Liver (tissue), 9 donors: ENCODE results near the gene LARGE1. TPM values are rescaled to one million over a fixed set of nuclear protein-coding genes. Genes with fewer than 3 reads are reported as not detected.
"Not testable (repeated sequence)": the region's sequence is repeated elsewhere in the genome, so short reads cannot be mapped to it uniquely, and the experiment has no call there.

Experiments
- DNase-seq: peaks from one replicate; pipeline ENCODE4 v3.0.0-alpha.2; 2017; ENCODE audit warnings: low spot score
- H3K27ac ChIP-seq, 2 donors: one replicate each; pipeline ENCODE4 v1.7.0; 2013; ENCODE audit warnings: inconsistent platforms in 2 of 2, low read length in 2 of 2, control low read depth in 1 of 2, low read depth in 1 of 2, mild to moderate bottlenecking in 1 of 2
- H3K27me3 ChIP-seq, 4 donors: one replicate each; pipeline versions ENCODE4 v1.6.1 to v1.7.0; 2013; ENCODE audit warnings: low read length in 3 of 4, inconsistent platforms in 1 of 4, mild to moderate bottlenecking in 1 of 4, moderate library complexity in 1 of 4; ENCODE audit not compliant: control insufficient read depth in 4 of 4, insufficient read depth in 4 of 4
- H3K36me3 ChIP-seq, 4 donors: one replicate each; pipeline versions ENCODE4 v1.6.1 to v1.7.0; 2013; ENCODE audit warnings: low read length in 3 of 4, mild to moderate bottlenecking in 3 of 4, low read depth in 1 of 4, moderate library complexity in 1 of 4; ENCODE audit not compliant: control insufficient read depth in 4 of 4, insufficient read depth in 3 of 4
- H3K4me1 ChIP-seq, 4 donors: one replicate each; pipeline versions ENCODE4 v1.6.1 to v1.7.0; 2013; ENCODE audit warnings: low read length in 3 of 4, mild to moderate bottlenecking in 3 of 4, moderate library complexity in 1 of 4; ENCODE audit not compliant: control insufficient read depth in 4 of 4, insufficient read depth in 4 of 4
- H3K4me3 ChIP-seq, 3 donors: one replicate each; pipeline versions ENCODE4 v1.6.1 to v1.7.0; 2013; ENCODE audit warnings: low read length in 3 of 3, control low read depth in 1 of 3, low read depth in 1 of 3, mild to moderate bottlenecking in 1 of 3
- H3K9ac ChIP-seq, 2 donors: one replicate each; pipeline ENCODE4 v1.7.0; 2013; ENCODE audit warnings: low read length in 2 of 2, mild to moderate bottlenecking in 2 of 2, moderate library complexity in 2 of 2, control low read depth in 1 of 2, low read depth in 1 of 2
- H3K9me3 ChIP-seq, 4 donors: one replicate each; pipeline versions ENCODE4 v1.6.1 to v1.7.0; 2013; ENCODE audit warnings: low read length in 3 of 4; ENCODE audit not compliant: control insufficient read depth in 4 of 4
- CTCF ChIP-seq: fragments of 150-350 bp; IDR thresholded peaks from 2 replicates; pipeline ENCODE4 v1.5.1; 2017; ENCODE audit warnings: improper control_type of control experiment, low read depth, low read length; ENCODE audit not compliant: missing input control
- EGR1 ChIP-seq, 2 donors: IDR thresholded peaks; 2 replicates each; pipeline ENCODE4 v1.6.1; 2016 to 2018; ENCODE audit warnings: antibody characterized with exemption in 2 of 2, low read depth in 2 of 2
- FOXA1 ChIP-seq: IDR thresholded peaks from 2 replicates; pipeline ENCODE4 v1.6.1; 2016; ENCODE audit warnings: antibody characterized with exemption
- FOXA2 ChIP-seq: IDR thresholded peaks from 2 replicates; pipeline ENCODE4 v1.6.1; 2016; ENCODE audit warnings: antibody characterized with exemption
- GABPA ChIP-seq, 2 donors: IDR thresholded peaks in 1 of 2; conservative IDR thresholded peaks in 1 of 2; 2 replicates each; pipeline ENCODE4 v1.6.1; 2016; ENCODE audit warnings: antibody characterized with exemption in 2 of 2, mild to moderate bottlenecking in 1 of 2, moderate library complexity in 1 of 2
- JUND ChIP-seq, 2 donors: IDR thresholded peaks; 2 replicates each; pipeline ENCODE4 v1.6.1; 2016; ENCODE audit warnings: antibody characterized with exemption in 2 of 2
- MAX ChIP-seq: IDR thresholded peaks from 2 replicates; pipeline ENCODE4 v1.6.1; 2016; ENCODE audit warnings: antibody characterized with exemption
- RAD21 ChIP-seq, 2 donors: IDR thresholded peaks; 2 replicates each; pipeline ENCODE4 v1.6.1; 2016; ENCODE audit warnings: antibody characterized with exemption in 2 of 2, mild to moderate bottlenecking in 2 of 2
- RXRA ChIP-seq, 2 donors: IDR thresholded peaks; 2 replicates each; pipeline ENCODE4 v1.6.1; 2017 to 2018; ENCODE audit warnings: antibody characterized with exemption in 2 of 2, mild to moderate bottlenecking in 1 of 2
- SP1 ChIP-seq: IDR thresholded peaks from 2 replicates; pipeline ENCODE4 v1.6.1; 2018; ENCODE audit warnings: antibody characterized with exemption, mild to moderate bottlenecking
- YY1 ChIP-seq: IDR thresholded peaks from 2 replicates; pipeline ENCODE4 v1.6.1; 2016; ENCODE audit warnings: antibody characterized with exemption, mild to moderate bottlenecking
- WGBS: extraction: QIAGEN DNeasy Blood & Tissue Kit; methylation state at CpG from one replicate; pipeline ENCODE4 v1.1.7; 2013; 5-methylcytosine and 5-hydroxymethylcytosine counted together
- polyA plus RNA-seq, 2 donors: library from polyadenylated mRNA; stranded (reverse) in 1 of 2; unstranded in 1 of 2; fragments of 200-250 nt in 1 of 2; fragments of >200 nt in 1 of 2; fragmentation: Nextera tagmentation in 1 of 2; extraction: Ambion mirVana in 1 of 2; gene quantifications; one replicate each; pipeline versions ENCODE4 v1.2.1 to v1.2.3, GENCODE V29; 2013 to 2015
- total RNA-seq, 2 donors: library from RNA; depleted of rRNA; stranded (reverse); fragments of >200 nt; gene quantifications; one replicate each; pipeline ENCODE4 v1.2.3, GENCODE V29; 2014
- TF ChIP-seq, protein P1 (sequence below): IDR thresholded peaks from 2 replicates; pipeline ENCODE4 v1.6.1; 2016; ENCODE audit warnings: antibody characterized with exemption
- TF ChIP-seq, protein P2 (sequence below): IDR thresholded peaks from 2 replicates; pipeline ENCODE4 v1.6.1; 2016; ENCODE audit warnings: antibody characterized with exemption, mild to moderate bottlenecking
- donor health status: healthy.
- donor health status: healthy.
- donor health status: healthy.
- donor health status: healthy.
- donor health status: healthy.

LARGE1 gene
- total and polyA plus RNA-seq, 4 donors = 2.3 to 14.1 (median 5.7) TPM

DNA sequence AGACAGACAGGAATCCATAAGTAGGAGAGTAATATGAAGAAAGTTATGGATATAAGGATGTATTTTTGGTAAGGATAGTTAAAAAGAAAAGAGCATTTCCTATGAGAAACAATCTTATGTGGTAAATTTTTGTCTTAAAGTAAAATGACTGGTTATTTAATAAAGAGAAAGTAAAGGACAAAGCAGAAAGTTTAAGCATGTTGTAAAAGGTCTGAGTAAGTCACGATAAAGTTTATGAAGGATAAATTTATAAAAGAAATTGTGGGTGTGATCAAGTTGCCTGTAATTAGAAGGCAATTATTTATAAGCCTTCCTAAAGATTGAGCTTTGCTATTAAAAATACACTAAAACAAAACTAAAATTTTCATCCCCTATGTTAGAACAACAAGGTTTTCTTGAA, 547.4 kb downstream of the LARGE1 start:
- Histone ChIP-seq H3K9ac (no peak overlapping the region), H3K4me1 (no peaks in the 10 kb centered on the region), H3K4me3 (no peak overlapping the region), H3K9me3 (no peaks in the 10 kb centered on the region), H3K36me3 (no peaks in the 10 kb centered on the region), H3K27ac (no peak overlapping the region), H3K27me3 (no peaks in the 10 kb centered on the region)
- TF ChIP-seq RXRA (IDR thresholded peaks at IDR 0.05) (no peak), EGR1 (IDR thresholded peaks at IDR 0.05; ENCODE audit: low read depth in 2 of 2) (no peak), JUND (IDR thresholded peaks at IDR 0.05) (no peak), MAX (no peak), FOXA1 (no peak), CTCF (no peak), YY1 (no peak)
- DNase-seq = no peak
- 97% methylated on average over 1 of the region's 1 CpG for WGBS

GRCh38 chr22:33363256-33363655, 557.0 kb downstream of the LARGE1 start:
- WGBS = 96% methylated on average over 5 of the region's 5 CpGs
- not testable (repeated sequence) for H3K27ac ChIP-seq, H3K4me1 ChIP-seq, H3K9ac ChIP-seq, DNase-seq, H3K4me3 ChIP-seq, H3K9me3 ChIP-seq, H3K27me3 ChIP-seq, H3K36me3 ChIP-seq

DNA sequence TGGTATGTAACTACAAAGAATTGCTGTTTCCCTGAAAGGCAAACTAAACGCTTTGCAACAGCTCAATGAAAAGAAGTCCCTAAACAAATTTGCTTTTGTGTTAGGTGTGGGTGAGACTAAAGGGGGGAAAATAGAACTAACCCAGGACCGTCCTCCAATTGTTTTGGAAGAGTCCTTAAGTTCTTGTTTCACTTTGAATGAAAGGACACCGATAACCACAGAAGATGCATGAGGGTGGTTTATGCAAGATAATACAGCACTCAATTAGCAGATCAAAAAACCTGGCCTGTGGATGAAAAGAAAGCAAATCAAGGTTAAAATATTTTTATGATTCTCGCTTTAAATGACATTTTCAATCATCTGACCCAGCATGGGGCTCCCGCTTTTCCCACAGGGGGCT, 557.6 kb downstream of the LARGE1 start:
- no peak for DNase-seq
- H3K27me3 ChIP-seq = no peaks in the 10 kb centered on the region
- no peak overlapping the region for H3K4me3 ChIP-seq
- no peak overlapping the region for H3K9ac ChIP-seq
- TF ChIP-seq FOXA2 (no peak), GABPA (IDR thresholded peaks at IDR 0.05 in 1 of 2, conservative IDR thresholded peaks at IDR 0.05 in 1 of 2) (no peak), SP1 (no peak), EGR1 (IDR thresholded peaks at IDR 0.05; ENCODE audit: low read depth in 2 of 2) (no peak), FOXA1 (no peak), RAD21 (IDR thresholded peaks at IDR 0.05) (no peak), YY1 (no peak), CTCF (no peak)
- TF ChIP-seq, protein P1, sequence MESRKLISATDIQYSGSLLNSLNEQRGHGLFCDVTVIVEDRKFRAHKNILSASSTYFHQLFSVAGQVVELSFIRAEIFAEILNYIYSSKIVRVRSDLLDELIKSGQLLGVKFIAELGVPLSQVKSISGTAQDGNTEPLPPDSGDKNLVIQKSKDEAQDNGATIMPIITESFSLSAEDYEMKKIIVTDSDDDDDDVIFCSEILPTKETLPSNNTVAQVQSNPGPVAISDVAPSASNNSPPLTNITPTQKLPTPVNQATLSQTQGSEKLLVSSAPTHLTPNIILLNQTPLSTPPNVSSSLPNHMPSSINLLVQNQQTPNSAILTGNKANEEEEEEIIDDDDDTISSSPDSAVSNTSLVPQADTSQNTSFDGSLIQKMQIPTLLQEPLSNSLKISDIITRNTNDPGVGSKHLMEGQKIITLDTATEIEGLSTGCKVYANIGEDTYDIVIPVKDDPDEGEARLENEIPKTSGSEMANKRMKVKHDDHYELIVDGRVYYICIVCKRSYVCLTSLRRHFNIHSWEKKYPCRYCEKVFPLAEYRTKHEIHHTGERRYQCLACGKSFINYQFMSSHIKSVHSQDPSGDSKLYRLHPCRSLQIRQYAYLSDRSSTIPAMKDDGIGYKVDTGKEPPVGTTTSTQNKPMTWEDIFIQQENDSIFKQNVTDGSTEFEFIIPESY = no peak
- TF ChIP-seq, protein P2, sequence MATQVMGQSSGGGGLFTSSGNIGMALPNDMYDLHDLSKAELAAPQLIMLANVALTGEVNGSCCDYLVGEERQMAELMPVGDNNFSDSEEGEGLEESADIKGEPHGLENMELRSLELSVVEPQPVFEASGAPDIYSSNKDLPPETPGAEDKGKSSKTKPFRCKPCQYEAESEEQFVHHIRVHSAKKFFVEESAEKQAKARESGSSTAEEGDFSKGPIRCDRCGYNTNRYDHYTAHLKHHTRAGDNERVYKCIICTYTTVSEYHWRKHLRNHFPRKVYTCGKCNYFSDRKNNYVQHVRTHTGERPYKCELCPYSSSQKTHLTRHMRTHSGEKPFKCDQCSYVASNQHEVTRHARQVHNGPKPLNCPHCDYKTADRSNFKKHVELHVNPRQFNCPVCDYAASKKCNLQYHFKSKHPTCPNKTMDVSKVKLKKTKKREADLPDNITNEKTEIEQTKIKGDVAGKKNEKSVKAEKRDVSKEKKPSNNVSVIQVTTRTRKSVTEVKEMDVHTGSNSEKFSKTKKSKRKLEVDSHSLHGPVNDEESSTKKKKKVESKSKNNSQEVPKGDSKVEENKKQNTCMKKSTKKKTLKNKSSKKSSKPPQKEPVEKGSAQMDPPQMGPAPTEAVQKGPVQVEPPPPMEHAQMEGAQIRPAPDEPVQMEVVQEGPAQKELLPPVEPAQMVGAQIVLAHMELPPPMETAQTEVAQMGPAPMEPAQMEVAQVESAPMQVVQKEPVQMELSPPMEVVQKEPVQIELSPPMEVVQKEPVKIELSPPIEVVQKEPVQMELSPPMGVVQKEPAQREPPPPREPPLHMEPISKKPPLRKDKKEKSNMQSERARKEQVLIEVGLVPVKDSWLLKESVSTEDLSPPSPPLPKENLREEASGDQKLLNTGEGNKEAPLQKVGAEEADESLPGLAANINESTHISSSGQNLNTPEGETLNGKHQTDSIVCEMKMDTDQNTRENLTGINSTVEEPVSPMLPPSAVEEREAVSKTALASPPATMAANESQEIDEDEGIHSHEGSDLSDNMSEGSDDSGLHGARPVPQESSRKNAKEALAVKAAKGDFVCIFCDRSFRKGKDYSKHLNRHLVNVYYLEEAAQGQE = no peak
- H3K4me1 ChIP-seq = no peaks in the 10 kb centered on the region
- H3K36me3 ChIP-seq = peaks cover 0 to 2% (median 0%) of the 10 kb centered on the region in 4 donors
- WGBS = 95% methylated on average over 5 of the region's 5 CpGs
- H3K27ac ChIP-seq = no peak overlapping the region
- H3K9me3 ChIP-seq = no peaks in the 10 kb centered on the region
